ENCODE data around the gene SLC25A24. TPM values are rescaled to one million over a fixed set of nuclear protein-coding genes. Genes with fewer than 3 reads are reported as not detected.
"Not testable (repeated sequence)": the region's sequence is repeated elsewhere in the genome, so short reads cannot be mapped to it uniquely, and the experiment has no call there.

The SLC25A24 gene
- total RNA-seq, 1 donor from 2014 or later: 45.0 TPM

GRCh38 chr1:108199201-108199691 lies 897 bp downstream of the SLC25A24 start:
- DNase-seq (ENCODE audit: low read depth, low spot score): no peak

- DNase-seq (ENCODE audit: low read depth, low spot score): no peak
Measured at GRCh38 chr1:108194051-108194450, 6.1 kb downstream of the SLC25A24 start.

- DNase-seq (ENCODE audit: low read depth, low spot score): no peak
Measured at GRCh38 chr1:108193333-108193732, 6.8 kb downstream of the SLC25A24 start.

- DNase-seq (ENCODE audit: low read depth, low spot score): no peak
Measured at GRCh38 chr1:108192581-108192980, 7.6 kb downstream of the SLC25A24 start.

- no peak for DNase-seq (ENCODE audit: low read depth, low spot score)
Measured at GRCh38 chr1:108190686-108191416, 9.3 kb downstream of the SLC25A24 start.

GRCh38 chr1:108190001-108190634 lies 10.0 kb downstream of the SLC25A24 start:
- DNase-seq (ENCODE audit: low read depth, low spot score): no peak

DNA sequence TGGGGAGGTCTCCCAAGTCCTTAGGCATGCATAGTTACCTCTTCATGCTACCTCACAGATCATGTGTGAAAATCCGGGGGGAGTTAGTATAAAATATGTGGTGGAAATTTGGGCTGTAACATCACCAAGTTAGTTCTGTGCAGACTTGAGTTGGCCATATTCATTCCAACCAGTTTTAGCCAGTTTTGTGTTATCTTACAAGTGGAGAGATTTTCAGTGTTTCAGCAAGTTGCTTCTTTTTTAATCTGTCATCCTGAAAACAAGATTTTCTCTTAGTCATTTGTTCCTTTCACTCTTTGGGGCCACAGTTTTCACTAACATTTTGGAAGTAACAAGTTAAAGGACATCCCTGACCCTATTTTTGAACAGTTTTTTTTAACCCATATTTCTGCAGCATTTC lies 11.3 kb downstream of the SLC25A24 start:
- DNase-seq (ENCODE audit: low read depth, low spot score): no peak

GRCh38 chr1:108182959-108183700 lies 17.0 kb downstream of the SLC25A24 start:
- DNase-seq (ENCODE audit: low read depth, low spot score): no peak

DNA sequence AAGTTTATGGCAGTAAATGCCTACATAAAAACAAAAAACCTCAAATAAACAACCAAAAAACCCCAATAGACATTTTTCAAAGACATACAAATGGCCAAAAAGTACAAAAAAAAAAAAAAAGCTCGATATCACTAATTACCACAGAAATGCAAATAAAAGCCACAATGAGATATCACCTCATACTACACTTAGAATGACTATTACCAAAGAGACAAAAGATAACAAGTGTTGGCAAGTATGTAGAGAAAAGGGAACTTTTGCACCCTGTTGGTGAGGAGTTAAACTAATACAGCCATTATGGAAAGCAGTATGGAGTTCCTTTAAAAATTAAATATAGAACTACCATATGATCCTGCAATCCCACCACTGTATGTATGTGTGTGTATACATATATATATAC lies 21.1 kb downstream of the SLC25A24 start:
- DNase-seq (ENCODE audit: low read depth, low spot score): no peak

DNA sequence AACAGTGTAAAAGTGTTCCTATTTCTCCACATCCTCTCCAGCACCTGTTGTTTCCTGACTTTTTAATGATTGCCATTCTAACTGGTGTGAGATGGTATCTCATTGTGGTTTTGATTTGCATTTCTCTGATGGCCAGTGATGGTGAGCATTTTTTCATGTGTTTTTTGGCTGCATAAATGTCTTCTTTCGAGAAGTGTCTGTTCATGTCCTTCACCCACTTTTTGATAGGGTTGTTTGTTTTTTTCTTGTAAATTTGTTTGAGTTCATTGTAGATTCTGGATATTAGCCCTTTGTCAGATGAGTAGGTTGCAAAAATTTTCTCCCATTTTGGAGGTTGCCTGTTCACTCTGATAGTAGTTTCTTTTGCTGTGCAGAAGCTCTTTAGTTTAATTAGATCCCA lies 37.7 kb downstream of the SLC25A24 start:
- DNase-seq (ENCODE audit: low read depth, low spot score): not testable (repeated sequence)

DNA sequence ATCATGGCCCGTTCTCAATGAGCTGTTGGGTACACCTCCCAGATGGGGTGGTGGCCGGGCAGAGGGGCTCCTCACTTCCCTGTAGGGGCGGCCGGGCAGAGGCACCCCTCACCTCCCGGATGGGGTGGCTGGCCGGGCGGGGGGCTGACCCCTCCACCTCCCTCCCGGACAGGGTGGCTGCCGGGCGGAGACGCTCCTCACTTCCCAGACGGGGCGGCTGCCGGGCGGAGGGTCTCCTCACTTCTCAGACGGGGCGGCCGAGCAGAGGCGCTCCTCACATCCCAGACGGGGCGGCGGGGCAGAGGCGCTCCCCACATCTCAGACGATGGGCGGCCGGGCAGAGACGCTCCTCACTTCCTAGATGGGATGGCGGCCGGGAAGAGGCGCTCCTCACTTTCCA lies 40.2 kb downstream of the SLC25A24 start:
- not testable (repeated sequence) for DNase-seq (ENCODE audit: low read depth, low spot score)

DNA sequence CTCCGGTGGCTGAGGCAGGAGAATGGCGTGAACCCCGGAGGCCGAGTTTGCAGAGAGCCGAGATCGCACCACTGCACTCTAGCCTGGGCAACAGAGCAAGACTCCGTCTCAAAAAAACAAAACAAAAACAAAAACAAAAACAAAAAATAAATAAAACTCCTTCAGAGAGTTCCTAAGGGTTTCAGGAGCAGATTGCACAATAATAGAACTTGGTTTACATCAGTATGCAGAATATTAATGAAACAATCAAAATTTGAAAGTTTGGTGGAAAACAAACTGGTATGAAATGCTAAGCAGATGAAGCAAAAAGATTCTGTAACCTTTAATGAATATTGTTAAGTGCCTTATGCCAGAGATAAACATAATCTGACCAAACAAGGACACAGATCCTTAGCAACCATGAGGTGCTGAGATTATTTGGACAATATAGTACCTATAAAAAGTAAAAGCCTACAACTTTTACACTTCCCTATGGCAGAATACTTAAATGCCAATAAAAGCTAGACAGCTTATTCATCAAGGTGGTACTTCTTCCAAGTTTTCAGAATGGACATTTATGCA lies 41.2 kb downstream of the SLC25A24 start:
- no peak for DNase-seq (ENCODE audit: low read depth, low spot score)

DNA sequence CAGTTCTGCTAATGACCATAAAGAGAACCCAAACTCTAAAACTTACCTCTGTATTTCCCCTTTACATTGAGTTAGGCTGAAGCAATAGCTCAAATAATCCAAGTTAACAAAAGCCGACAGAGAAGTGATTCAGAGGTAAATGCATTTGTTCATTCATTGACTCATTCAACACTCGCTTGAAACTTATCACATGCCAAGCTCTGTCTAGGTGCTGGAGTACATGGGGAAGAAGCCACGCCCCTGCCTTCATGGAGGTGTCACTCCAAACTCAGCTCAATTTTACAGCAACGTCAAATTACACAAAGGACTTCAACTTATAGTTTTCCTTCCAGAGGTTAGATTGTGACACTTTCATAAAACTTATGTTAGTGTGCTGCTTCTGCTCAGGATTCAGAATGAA lies 45.8 kb downstream of the SLC25A24 start:
- no peak for DNase-seq (ENCODE audit: low read depth, low spot score)

- DNase-seq (ENCODE audit: low read depth, low spot score): no peak
Measured at GRCh38 chr1:108152782-108153222, 47.3 kb downstream of the SLC25A24 start.

DNA sequence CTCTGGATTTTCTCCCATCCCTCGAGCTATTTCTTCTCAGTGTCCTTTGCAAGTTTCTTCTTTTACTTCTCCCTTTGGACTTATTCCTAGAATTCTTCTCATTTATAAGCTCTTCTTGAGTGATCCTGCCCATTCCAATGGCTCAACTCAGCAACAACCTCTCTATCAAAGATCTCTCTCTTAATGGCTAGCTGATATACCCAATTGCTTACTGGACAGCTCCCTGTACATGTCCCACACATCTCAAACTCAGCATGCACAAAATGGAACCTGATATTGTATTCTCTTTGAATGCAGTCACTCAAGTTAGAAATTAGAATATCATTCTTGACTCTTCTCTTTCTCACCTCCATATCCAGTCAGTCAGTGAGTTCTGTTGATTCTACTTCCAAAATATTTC lies 48.6 kb downstream of the SLC25A24 start:
- no peak for DNase-seq (ENCODE audit: low read depth, low spot score)

- no peak for DNase-seq (ENCODE audit: low read depth, low spot score)
Measured at GRCh38 chr1:108149796-108150467, 50.2 kb downstream of the SLC25A24 start.

DNA sequence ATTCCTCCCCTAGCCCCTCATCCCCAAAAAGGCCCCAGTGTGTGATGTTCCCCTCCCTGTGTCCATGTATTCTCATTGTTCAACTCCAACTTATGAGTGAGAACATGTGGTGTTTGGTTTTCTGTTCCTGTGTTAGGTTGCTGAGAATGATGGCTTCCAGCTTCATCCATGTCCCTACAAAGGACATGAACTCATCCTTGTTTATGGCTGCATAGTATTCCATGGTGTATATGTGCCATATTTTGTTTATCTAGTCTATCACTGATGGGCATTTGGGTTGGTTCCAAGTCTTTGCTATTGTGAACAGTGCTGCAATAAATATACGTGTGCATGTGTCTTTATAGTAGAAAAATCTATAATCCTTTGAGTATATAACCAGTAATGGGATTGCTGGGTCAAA lies 55.6 kb downstream of the SLC25A24 start:
- not testable (repeated sequence) for DNase-seq (ENCODE audit: low read depth, low spot score)

DNA sequence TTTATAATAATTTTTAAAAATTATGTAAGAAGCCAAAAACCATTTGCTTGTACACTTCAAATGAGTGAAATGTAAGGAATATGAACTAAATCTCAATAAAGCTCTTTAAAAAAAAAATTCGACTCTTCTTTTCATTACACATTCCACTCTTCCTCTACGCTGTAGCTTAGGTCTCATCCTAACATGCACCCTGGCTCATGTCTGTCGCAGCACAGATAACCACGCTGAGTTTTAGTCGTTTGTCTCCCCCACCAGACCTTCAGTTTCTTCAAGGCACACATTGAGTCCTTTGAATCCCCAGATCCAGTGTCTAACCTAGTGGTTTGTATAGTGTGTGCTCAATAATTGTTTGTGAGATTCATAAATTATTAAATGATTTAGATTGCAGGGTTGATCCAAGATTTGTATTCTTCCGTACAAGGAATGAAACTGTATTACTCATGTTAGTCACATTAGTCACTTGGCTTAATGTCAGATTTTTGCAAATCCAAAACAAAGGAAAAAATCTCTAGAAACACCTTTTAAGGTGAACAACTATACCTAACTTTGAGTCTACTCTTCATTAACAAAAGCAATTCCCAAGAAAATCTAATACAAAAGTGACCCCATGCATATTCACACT lies 57.3 kb downstream of the SLC25A24 start:
- no peak for DNase-seq (ENCODE audit: low read depth, low spot score)

GRCh38 chr1:108142258-108142657 lies 57.9 kb downstream of the SLC25A24 start:
- no peak for DNase-seq (ENCODE audit: low read depth, low spot score)

GRCh38 chr1:108141621-108142020 lies 58.5 kb downstream of the SLC25A24 start:
- no peak for DNase-seq (ENCODE audit: low read depth, low spot score)

DNA sequence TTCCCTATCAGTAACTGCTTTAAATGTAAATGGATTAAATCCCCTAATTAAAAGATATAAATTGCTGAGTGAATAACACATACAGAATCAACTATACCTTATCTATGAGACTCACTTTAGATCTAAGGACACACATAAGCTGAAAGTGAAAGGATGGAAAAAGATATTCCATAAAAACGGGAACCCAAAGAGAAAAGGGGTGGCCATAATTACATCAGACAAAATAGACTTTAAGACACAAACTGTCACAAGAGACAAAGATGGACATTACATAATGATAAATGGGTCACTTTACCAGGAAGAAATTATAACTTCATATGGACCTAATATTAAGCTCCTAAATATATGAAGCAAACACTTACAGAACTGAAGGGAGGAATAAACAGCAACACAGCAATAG lies 59.2 kb downstream of the SLC25A24 start:
- no peak for DNase-seq (ENCODE audit: low read depth, low spot score)

All from pulmonary artery endothelial cell (primary cell).